Measurements from ENCODE around the gene ITM2B. TPM values are rescaled to one million over a fixed set of nuclear protein-coding genes. Genes with fewer than 3 reads are reported as not detected.
A peak's percentile ranks its signal among the peaks of the same experiment; 100 is the strongest.

Gene ITM2B
- total and polyA plus RNA-seq, 4 donors = 371 to 853 (median 469) TPM

- DNase-seq (peak in 1 of 3 donors; percentile 9), ATAC-seq (ENCODE audit: insufficient read depth, low FRiP score) (no peak)
- Histone ChIP-seq H3K4me3 (no peak overlapping the region), H3K36me3 (ENCODE audit: control insufficient read depth in 4 of 4, insufficient read depth in 4 of 4, low read length in 4 of 4) (peaks cover 0 to 23% (median 9%) of the 10 kb centered on the region in 4 donors), H3K4me1 (ENCODE audit: control insufficient read depth in 5 of 5, insufficient read depth in 5 of 5, low read length in 5 of 5) (peaks cover 0 to 11% (median 0%) of the 10 kb centered on the region in 5 donors), H3K9ac (ENCODE audit: insufficient read depth in 1 of 2, low read length in 2 of 2) (no peak overlapping the region), H3K27ac (ENCODE audit: low read depth in 1 of 2, low read length in 1 of 2) (no peak overlapping the region), H3K9me3 (ENCODE audit: control insufficient read depth in 4 of 4, insufficient read depth in 3 of 4, low read length in 3 of 4) (peaks cover 0 to 6% (median 2%) of the 10 kb centered on the region in 4 donors), H3K27me3 (ENCODE audit: control insufficient read depth in 3 of 3, insufficient read depth in 3 of 3, low read length in 2 of 3) (peaks cover 0 to 12% (median 0%) of the 10 kb centered on the region in 3 donors)
- TF ChIP-seq CTCF (IDR thresholded peaks at IDR 0.05; ENCODE audit: control extremely low read depth, extremely low read depth) = no peak
- WGBS, 2 donors = 63 to 74% methylated on average over 28 of the region's 28 CpGs
Observed at GRCh38 chr13:48318377-48318811, 85.4 kb downstream of the ITM2B start.

- ATAC-seq (ENCODE audit: insufficient read depth, low FRiP score) = peak; percentile 38
- DNase-seq = peak; percentile 50 to 58 (median 57)
- Histone ChIP-seq H3K4me3 (no peak overlapping the region), H3K27ac (ENCODE audit: low read depth in 1 of 2, low read length in 1 of 2) (no peak overlapping the region), H3K4me1 (ENCODE audit: control insufficient read depth in 5 of 5, insufficient read depth in 5 of 5, low read length in 5 of 5) (peaks cover 0 to 11% (median 0%) of the 10 kb centered on the region in 5 donors), H3K27me3 (ENCODE audit: control insufficient read depth in 3 of 3, insufficient read depth in 3 of 3, low read length in 2 of 3) (peaks cover 0 to 12% (median 0%) of the 10 kb centered on the region in 3 donors), H3K9ac (ENCODE audit: insufficient read depth in 1 of 2, low read length in 2 of 2) (no peak overlapping the region), H3K36me3 (ENCODE audit: control insufficient read depth in 4 of 4, insufficient read depth in 4 of 4, low read length in 4 of 4) (peaks cover 0 to 23% (median 9%) of the 10 kb centered on the region in 4 donors), H3K9me3 (ENCODE audit: control insufficient read depth in 4 of 4, insufficient read depth in 3 of 4, low read length in 3 of 4) (peaks cover 0 to 6% (median 2%) of the 10 kb centered on the region in 4 donors)
- TF ChIP-seq CTCF (IDR thresholded peaks at IDR 0.05; ENCODE audit: control extremely low read depth, extremely low read depth) = no peak
- 66 to 72% methylated on average over 47 of the region's 47 CpGs for WGBS, 2 donors
Observed at GRCh38 chr13:48318821-48319511, 86.0 kb downstream of the ITM2B start.

Other genes with a start within 250 kb of the ITM2B start
- 10 to 100 TPM; 28.2 to 44.3 TPM for gene SUCLA2, start 231.9 kb upstream of the ITM2B start, total RNA-seq
- gene SUCLA2, start 231.9 kb upstream of the ITM2B start, polyA plus RNA-seq = 10 to 100 TPM; 14.9 to 28.5 TPM
- gene NUDT15, start 195.5 kb upstream of the ITM2B start, total RNA-seq = 10 to 100 TPM in 1 of 2 donors, 1 to 10 TPM in 1; 8.6 to 11.6 TPM
- gene NUDT15, start 195.5 kb upstream of the ITM2B start, polyA plus RNA-seq = 10 to 100 TPM; 10.3 to 15.4 TPM
- 10 to 100 TPM; 37.7 to 48.4 TPM for gene MED4, start 138.1 kb upstream of the ITM2B start, total RNA-seq
- 10 to 100 TPM; 46.9 to 69.8 TPM for gene MED4, start 138.1 kb upstream of the ITM2B start, polyA plus RNA-seq
- gene RB1, start 70.5 kb downstream of the ITM2B start, total RNA-seq = 10 to 100 TPM; 31.5 to 69.9 TPM
- gene RB1, start 70.5 kb downstream of the ITM2B start, polyA plus RNA-seq = 10 to 100 TPM in 1 of 2 donors, 1 to 10 TPM in 1; 10.0 to 20.6 TPM
- gene LPAR6, start 179.9 kb downstream of the ITM2B start, total RNA-seq = 10 to 100 TPM; 13.3 to 49.0 TPM
- 10 to 100 TPM; 16.4 to 35.4 TPM for gene LPAR6, start 179.9 kb downstream of the ITM2B start, polyA plus RNA-seq